HG03196 (cell line): ENCODE measurements around the gene WBP4.
"Not testable (repeated sequence)": the region's sequence is repeated elsewhere in the genome, so short reads cannot be mapped to it uniquely, and the experiment has no call there.

Source experiments
- ATAC-seq: cut with Tn5 transposase; IDR thresholded peaks from one replicate; pipeline ENCODE4 v1.9.1; 2021; ENCODE audit not compliant: unreplicated experiment

The WBP4 gene

DNA sequence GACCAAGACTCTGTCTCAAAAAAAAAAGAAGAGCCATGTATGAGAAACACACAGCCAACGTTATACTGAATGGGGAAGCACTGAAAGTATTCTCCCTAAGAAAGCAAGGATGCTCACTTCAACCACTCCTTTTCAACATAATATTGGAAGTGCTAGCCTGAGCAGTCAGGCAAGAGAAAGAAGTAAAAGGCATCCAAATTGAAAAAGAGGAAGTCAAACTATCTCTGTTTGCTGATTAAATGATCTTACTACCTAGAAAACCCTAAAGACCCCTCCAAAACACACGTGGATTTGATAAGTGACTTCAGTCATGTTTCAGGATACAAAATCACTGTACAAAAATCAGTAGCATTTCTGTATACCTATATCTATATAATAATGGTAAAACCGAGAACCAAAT, 16.2 kb downstream of the WBP4 start:
- ATAC-seq, result no peak

GRCh38 chr13:41079725-41080124, 18.4 kb downstream of the WBP4 start:
- no peak for ATAC-seq

DNA sequence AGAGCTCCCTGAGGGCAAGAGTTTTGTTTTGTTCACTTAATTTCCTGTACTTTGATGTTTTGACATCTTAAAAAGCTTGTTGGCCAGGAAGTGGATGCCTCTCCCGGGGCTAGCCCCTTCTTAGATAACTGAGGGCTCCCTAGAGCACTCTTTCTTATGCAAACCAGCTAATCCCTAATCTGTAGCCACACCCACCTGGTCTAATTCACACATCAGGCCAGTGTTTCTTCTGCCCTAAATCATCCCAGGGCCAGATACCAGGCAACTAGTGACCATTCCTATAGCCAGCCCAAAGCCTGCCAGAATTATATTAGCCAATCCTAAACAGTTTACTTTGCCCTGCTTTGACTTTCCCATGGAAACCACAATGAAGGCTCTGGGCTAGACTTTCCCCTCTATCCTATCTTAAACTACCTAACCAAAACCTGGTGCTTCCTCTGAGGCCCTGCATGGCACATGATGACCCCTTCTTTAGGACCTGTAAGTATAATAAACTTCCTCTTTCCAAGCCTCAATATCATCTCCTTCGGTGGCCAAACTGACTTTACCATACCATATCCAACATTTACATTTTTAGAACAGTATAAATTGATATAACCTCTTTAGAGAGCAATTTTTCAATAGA, 24.8 kb downstream of the WBP4 start:
- no peak for ATAC-seq

GRCh38 chr13:41095681-41096080, 34.4 kb downstream of the WBP4 start:
- not testable (repeated sequence) for ATAC-seq

- ATAC-seq, result no peak
Observed at GRCh38 chr13:41098761-41099160, 37.5 kb downstream of the WBP4 start.

DNA sequence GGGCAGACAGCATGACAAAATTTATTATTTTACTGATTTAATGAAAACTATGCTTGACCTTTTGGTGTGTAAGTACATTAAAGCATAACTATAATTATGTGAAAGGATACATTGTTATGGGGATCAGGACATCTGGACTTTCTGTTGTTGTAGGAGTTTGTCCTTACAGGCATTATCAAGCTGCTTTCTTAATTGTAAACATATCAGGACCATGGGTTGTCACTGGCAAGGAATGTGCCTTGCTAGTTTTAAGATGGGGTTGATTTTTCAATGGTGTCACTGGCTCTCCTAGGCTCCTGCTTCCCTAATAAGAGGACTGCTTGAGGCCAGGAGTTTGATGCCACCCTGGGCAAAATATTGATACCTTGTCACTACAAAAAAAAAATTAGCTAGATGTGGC, 38.7 kb downstream of the WBP4 start:
- ATAC-seq, result no peak

DNA sequence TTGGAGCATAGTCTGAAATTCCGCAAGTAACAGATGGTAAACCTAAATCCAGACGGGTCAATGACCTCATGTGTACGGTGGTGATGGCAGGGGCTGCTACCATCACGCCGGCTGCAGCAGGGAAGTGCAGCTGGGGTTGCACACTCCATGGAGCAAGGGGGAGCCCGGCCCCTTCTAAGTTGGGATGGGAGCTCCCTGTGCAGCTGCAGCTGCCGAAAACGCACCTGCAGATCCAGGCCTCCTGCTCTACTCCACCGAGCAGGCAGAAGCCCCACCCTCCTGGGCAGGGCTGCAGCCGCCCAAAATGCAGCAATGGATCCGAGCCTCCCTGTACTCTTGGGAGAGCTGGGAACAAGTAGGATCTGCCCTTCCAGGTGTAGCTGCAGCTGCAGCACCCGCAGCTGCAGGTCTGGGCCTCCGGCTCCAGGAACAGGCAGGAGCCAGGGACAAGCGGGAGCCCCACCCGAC, 45.8 kb downstream of the WBP4 start:
- ATAC-seq, result no peak

GRCh38 chr13:41107584-41108014, 46.3 kb downstream of the WBP4 start:
- no peak for ATAC-seq

DNA sequence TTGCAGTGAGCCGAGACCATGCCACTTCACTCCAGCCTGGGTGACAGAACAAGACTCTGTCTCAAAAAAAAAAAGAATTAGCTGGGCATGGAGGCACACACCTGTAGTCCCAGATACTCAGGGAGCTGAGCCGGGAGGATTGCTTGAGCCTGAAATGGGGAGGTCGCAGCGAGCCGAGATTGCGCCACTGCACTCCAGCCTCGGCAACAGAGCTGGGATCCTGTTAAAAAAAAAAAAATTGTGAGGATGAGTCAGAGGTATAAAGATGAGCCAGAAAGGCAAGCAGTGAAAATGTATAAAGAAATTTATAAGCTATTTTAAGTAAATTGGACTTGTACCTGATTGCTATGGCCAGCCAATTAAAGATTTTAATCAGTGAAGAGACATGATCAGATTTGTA, 50.1 kb downstream of the WBP4 start:
- ATAC-seq, result no peak

GRCh38 chr13:41117869-41118268, 56.6 kb downstream of the WBP4 start:
- ATAC-seq, result no peak

DNA sequence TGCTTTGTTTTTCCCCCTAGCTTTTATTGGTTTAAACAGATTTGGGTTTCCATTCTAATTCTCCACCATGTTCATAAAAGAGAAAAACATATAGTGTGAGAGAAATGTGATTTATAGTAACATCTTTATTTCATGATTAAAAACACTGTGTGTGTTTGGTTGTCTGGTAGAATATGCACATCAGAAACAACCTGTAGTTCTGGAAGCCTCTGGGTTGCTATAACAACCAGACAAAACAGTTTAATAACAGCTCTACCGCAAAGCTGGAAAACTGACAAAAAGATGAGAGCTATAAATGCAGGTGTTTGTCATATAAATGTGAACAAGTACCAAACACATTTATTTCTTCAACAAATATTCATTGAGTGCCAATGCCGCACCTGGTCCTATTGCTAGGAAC, 61.5 kb downstream of the WBP4 start:
- no peak for ATAC-seq

- ATAC-seq, result no peak
Observed at GRCh38 chr13:41127701-41128100, 66.4 kb downstream of the WBP4 start.

DNA sequence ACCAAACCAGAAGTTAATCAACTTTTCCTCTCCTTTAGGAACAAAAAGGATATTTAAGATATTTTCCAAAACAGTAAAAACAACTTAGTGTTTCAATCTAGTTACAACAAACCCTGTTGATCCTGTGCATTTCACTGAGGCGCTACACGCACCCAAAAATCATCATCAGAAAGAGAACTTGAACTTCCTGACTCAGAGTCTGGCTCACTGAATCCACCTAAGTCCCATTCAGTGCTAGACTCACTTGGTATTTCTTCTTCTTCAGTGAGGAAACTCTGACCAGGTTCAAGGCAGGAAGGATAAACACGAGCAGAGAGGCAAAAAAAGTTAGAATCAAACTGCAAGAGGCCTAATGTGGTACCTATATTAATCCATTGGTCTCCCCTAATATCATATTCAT, 69.0 kb downstream of the WBP4 start:
- ATAC-seq, result no peak

- not testable (repeated sequence) for ATAC-seq
Observed at GRCh38 chr13:41131189-41131588, 69.9 kb downstream of the WBP4 start.

DNA sequence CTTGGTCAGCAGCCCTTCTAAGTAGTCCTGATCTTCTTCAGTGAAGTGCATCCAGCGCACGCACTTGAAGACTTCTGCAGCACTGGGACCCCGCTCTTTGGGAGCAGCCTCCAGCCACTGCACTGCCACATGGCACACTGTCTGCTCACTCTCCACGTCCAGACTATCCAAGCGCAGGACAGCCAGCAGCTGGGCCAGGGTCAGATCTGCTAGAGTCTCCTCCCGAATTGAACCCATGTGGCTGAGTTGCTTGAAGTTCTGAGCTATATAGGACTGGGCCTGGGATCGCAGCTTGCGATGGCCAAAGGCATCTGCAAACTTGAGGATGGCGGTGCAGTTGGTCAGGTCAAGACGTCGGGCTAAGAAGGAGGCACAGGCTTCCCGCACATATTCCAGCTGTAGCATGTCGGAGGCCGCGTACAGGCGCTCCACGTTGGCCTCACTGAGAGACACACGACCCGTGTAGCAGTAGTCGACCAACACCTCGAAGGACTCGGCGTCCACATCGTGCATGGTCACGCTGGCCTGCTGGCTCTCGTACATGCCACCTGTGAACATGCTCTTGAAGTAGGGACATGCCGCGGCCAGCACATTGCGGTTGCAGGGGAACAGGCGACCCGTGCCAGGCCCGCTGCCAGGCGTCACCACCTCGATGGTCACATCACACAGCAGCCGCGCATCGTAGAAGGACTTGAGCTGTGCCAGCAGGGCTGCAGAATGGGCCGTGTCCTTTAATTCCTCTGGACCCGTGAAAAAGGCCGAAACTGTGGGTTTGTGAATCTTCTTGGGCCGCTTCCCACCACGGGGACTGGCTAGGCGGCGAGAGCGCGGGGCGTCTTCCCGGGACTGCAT, 70.6 kb downstream of the WBP4 start:
- peak; percentile 3 for ATAC-seq

DNA sequence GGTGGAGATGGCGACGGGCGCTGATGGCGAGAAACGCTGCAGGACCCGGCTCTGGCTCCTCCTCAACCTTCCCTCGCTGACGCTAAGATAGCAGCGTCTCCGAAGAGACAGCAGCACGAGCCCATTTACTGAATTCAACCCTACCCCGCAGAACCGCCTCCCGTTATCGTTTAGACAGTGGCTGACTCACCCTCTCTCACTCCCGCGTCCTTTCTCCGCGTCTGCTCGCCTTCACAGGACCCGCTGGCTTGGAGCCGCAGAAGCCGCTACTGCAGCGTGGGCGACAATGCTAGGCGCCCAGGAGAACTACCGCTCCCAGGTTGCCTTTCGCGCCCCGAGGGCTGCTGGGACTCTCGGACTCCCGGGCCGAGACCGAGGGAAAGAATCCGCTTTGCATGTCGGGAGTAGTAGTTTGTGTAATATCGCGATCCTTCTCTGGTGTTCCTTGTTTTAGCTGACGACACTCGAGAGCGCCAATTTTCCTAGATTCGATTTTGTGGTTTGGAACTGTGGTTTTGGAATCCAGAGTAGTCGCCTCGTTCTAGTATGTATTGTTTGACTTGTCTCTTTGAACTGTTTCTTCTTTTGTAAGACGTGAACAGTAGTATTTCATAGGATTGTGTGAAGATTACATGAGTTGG, 71.3 kb downstream of the WBP4 start, which contains the start of gene KBTBD6:
KBTBD6 (minus strand) TSS at position 291 of the 641 bp plus-strand sequence. CDS start 291 bp downstream, outside the sequence.
- peak; percentile 93 for ATAC-seq
